OCI-LY7 (cell line): ENCODE results near the gene EPB41. TPM values are rescaled to one million over a fixed set of nuclear protein-coding genes. Genes with fewer than 3 reads are reported as not detected.
"Not testable (repeated sequence)": the region's sequence is repeated elsewhere in the genome, so short reads cannot be mapped to it uniquely, and the experiment has no call there.

Experiments
- BruUV-seq: library from RNA; stranded (reverse); fragments of 400-500 nt; replicated peaks from 2 replicates; lab custom pipeline; 2021; lab: Mats Ljungman, UMichigan
- CTCF ChIA-PET: fragments of 300-600 bp; sonication (Branson Sonifier 250); formaldehyde crosslinking; loops from one replicate; lab custom pipeline; 2022; ENCODE audit warnings: antibody characterized with exemption; ENCODE audit not compliant: unreplicated experiment; lab: Charles Lee
- POLR2A ChIA-PET: fragments of 300-600 bp; sonication (Branson Sonifier 250); formaldehyde crosslinking; loops from one replicate; lab custom pipeline; 2022; ENCODE audit warnings: antibody characterized with exemption; lab: Charles Lee
- DNase-seq: peaks from one replicate; pipeline ENCODE4 v3.0.0-alpha.2; 2015; ENCODE audit warnings: low spot score
- H2AFZ ChIP-seq: fragments of 200-600 bp; sonication (generic), shearing (Covaris generic); 2 replicates; pipeline ENCODE4 v1.6.1; 2014; ENCODE audit warnings: mild to moderate bottlenecking, antibody characterized with exemption, low read length, moderate library complexity
- H3K27ac ChIP-seq: fragments of 200-600 bp; sonication (generic); 2 replicates; pipeline ENCODE4 v1.5.1; 2014; ENCODE audit warnings: mixed run types, low read depth, mild to moderate bottlenecking, moderate library complexity, low read length, inconsistent platforms; ENCODE audit not compliant: poor library complexity, severe bottlenecking
- H3K36me3 ChIP-seq: fragments of 200-600 bp; sonication (generic); 2 replicates; pipeline ENCODE4 v1.6.1; 2014; ENCODE audit warnings: mild to moderate bottlenecking, antibody characterized with exemption, low read length, moderate library complexity, mixed read lengths; ENCODE audit not compliant: insufficient read depth
- H3K4me1 ChIP-seq: fragments of 200-600 bp; sonication (generic); 2 replicates; pipeline ENCODE4 v1.5.1; 2014; ENCODE audit warnings: mild to moderate bottlenecking, low read length; ENCODE audit not compliant: insufficient read depth, poor library complexity, severe bottlenecking
- H3K4me2 ChIP-seq: fragments of 200-600 bp; sonication (generic); 2 replicates; pipeline ENCODE4 v1.6.1; 2014; ENCODE audit warnings: mild to moderate bottlenecking, low read length
- H3K4me3 ChIP-seq: fragments of 200-600 bp; sonication (generic); 2 replicates; pipeline ENCODE4 v1.5.1; 2014; ENCODE audit warnings: mild to moderate bottlenecking, low read depth, low read length; ENCODE audit not compliant: poor library complexity, severe bottlenecking
- H3K79me2 ChIP-seq: fragments of 200-600 bp; sonication (generic); 2 replicates; pipeline ENCODE4 v1.6.1; 2016; ENCODE audit warnings: low read depth, mild to moderate bottlenecking, low read length, moderate library complexity, mixed read lengths; ENCODE audit not compliant: insufficient read depth
- H3K9me2 ChIP-seq: fragments of 200-600 bp; sonication (generic); 2 replicates; pipeline ENCODE4 v1.6.1; 2016; ENCODE audit warnings: mild to moderate bottlenecking, low read length, mixed read lengths; ENCODE audit not compliant: insufficient read depth
- H3K9me3 ChIP-seq: fragments of 200-600 bp; sonication (generic); 2 replicates; pipeline ENCODE4 v1.6.1; 2014; ENCODE audit warnings: mild to moderate bottlenecking, mixed run types, low read length, mixed read lengths
- H4K20me1 ChIP-seq: fragments of 200-600 bp; sonication (generic); 2 replicates; pipeline ENCODE4 v1.6.1; 2014; ENCODE audit warnings: mild to moderate bottlenecking, antibody characterized with exemption, low read length, moderate library complexity, mixed read lengths; ENCODE audit not compliant: insufficient read depth
- EZH2phosphoT487 ChIP-seq: fragments of 200-600 bp; sonication (generic); IDR thresholded peaks from 2 replicates; pipeline ENCODE4 v1.6.1; 2018; ENCODE audit warnings: low read depth, borderline replicate concordance, mild to moderate bottlenecking, mixed run types, antibody characterized with exemption, low read length, moderate library complexity, mixed read lengths
- intact Hi-C: fragments of 100-400 bp; cut with micrococcal nuclease; formaldehyde crosslinking; loops from one replicate; pipeline ENCODE4 v1.10.0; 2022; ENCODE audit not compliant: unreplicated experiment
- total RNA-seq, 2 experiments: library from RNA; depleted of rRNA in 1 of 2; stranded (reverse); fragments of >200 nt in 1 of 2; shearing (Covaris generic) in 1 of 2; gene quantifications; 2 replicates each; pipeline ENCODE4 v1.2.3, GENCODE V29; 2014 to 2022
- TF ChIP-seq, protein P1 (sequence below): fragments of 200-600 bp; sonication (generic); conservative IDR thresholded peaks from 2 replicates; pipeline ENCODE4 v1.5.1; 2014; ENCODE audit warnings: mild to moderate bottlenecking, antibody characterized with exemption, low read length, moderate library complexity, mixed read lengths

Gene EPB41
- total RNA-seq, 2 experiments from 2014 or later = 102 to 103 TPM

DNA sequence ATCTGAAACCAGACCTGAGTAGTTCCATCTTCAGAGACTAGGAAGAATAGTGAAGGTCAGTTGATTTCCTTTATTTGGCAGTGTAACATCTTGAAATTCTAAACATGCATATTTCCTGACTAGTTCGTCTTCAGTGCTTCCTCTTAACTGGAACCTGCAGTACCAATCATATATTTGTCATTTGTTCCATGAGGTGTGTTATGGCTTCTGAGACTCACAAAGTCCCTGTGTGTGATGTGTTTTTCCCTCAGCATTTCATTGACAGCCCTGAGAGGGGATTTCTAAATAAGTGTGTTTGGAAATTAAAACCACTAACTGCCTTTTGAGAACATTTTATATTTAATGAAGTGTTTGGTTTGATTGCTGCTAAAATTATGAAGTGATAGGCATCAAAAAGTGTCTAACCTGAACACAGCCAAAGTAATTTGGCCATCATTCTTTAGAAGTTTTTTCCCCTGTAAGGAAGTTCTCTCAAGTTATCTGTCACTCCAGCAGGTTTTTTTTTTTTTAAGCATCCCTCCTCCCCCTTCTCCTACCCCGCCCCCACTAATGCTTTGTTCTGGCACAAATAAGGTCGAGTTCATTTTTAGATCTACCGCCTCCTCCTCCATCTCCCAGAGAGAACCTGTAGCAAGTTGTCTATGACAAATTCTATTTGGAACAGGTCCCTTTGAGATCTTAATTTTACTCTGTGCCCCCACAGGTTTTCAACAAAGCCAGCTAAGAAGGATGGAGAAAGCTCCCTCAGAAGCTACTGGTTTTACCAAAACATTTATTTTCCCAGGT, 148.0 kb downstream of the EPB41 start:
- no peak overlapping the region for H3K27ac ChIP-seq
- H3K9me3 ChIP-seq = no peaks in the 10 kb centered on the region
- BruUV-seq = no TSS peak
- no peaks in the 10 kb centered on the region for H3K79me2 ChIP-seq
- TF ChIP-seq EZH2phosphoT487 = no peak
- TF ChIP-seq, protein P1, sequence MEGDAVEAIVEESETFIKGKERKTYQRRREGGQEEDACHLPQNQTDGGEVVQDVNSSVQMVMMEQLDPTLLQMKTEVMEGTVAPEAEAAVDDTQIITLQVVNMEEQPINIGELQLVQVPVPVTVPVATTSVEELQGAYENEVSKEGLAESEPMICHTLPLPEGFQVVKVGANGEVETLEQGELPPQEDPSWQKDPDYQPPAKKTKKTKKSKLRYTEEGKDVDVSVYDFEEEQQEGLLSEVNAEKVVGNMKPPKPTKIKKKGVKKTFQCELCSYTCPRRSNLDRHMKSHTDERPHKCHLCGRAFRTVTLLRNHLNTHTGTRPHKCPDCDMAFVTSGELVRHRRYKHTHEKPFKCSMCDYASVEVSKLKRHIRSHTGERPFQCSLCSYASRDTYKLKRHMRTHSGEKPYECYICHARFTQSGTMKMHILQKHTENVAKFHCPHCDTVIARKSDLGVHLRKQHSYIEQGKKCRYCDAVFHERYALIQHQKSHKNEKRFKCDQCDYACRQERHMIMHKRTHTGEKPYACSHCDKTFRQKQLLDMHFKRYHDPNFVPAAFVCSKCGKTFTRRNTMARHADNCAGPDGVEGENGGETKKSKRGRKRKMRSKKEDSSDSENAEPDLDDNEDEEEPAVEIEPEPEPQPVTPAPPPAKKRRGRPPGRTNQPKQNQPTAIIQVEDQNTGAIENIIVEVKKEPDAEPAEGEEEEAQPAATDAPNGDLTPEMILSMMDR = no peak
- H3K4me2 ChIP-seq = no peak overlapping the region
- POLR2A ChIA-PET = interaction anchor here (1.0 kb wide), 1 partner anchor 20 kb away, joined by 3 read pairs; no protein-coding TSS in a partner anchor
- H2AFZ ChIP-seq = no peak overlapping the region
- H3K4me1 ChIP-seq = no peaks in the 10 kb centered on the region
- intact Hi-C loops = no loop called here
- H3K9me2 ChIP-seq = no peaks in the 10 kb centered on the region
- DNase-seq = no peak
- CTCF ChIA-PET = no interaction called here
- no peaks in the 10 kb centered on the region for H4K20me1 ChIP-seq
- H3K36me3 ChIP-seq = peaks cover 27% of the 10 kb centered on the region; the same call in 1 of the 2 replicates
- no peak overlapping the region for H3K4me3 ChIP-seq

DNA sequence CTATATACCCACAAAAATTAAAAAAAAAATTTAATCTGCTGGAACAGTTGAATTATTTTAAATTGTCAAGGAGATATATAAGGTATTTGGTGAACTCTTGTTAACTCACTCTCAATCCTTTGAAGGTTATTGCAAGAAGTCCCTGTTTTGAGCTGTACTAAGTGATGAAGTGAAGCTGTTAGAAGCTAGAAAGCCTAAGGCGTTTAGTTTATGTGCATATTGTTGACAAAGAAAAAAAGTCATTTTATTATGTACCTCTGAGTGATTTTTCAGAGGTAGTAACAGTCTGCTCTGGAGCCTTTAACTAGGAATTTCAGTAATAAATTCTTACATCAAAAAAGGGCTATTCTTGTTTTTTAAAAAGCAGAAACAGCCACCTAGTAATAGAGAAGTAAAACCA, 149.7 kb downstream of the EPB41 start:
- TF ChIP-seq EZH2phosphoT487 = no peak
- TF ChIP-seq, protein P1 = no peak
- Histone ChIP-seq H3K36me3 (peaks cover 30% of the 10 kb centered on the region; the same call in 1 of the 2 replicates), H3K4me3 (no peak overlapping the region), H3K9me2 (no peaks in the 10 kb centered on the region), H3K4me1 (no peaks in the 10 kb centered on the region), H2AFZ (no peak overlapping the region), H3K27ac (no peak overlapping the region), H4K20me1 (no peaks in the 10 kb centered on the region), H3K79me2 (no peaks in the 10 kb centered on the region), H3K9me3 (no peaks in the 10 kb centered on the region), H3K4me2 (no peak overlapping the region)
- intact Hi-C loops = no loop called here
- BruUV-seq = TSS peak; percentile 6
- no peak for DNase-seq
- POLR2A ChIA-PET = interaction anchor here (0.5 to 1.3 kb wide), 5 partner anchors 10 to 1305 kb away, joined by 3 to 6 read pairs (median 4); no protein-coding TSS in a partner anchor
- CTCF ChIA-PET = no interaction called here

DNA sequence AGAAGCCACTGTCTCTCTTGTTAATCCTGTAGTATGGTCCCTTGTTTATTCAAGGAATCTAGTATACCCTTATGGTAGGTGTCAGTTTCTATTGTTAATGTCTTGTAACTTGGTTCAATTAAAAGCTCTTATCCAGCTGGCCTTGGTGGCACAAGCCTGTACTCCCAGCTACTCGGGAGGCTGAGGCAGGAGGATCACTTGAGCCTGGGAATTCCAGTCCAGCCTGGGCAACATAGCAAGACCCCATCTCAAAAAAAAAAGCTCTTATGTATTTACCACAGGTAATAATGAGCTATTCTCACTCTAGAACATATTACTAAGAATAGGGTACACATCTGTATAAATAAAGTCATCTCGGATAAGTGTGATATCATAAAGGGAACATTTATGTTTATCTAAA, 162.8 kb downstream of the EPB41 start:
- ChIA-PET CTCF (no interaction called here), POLR2A (interaction anchor here (0.6 to 1.0 kb wide), 3 partner anchors 38 to 546 kb away, joined by 3 read pairs; no protein-coding TSS in a partner anchor)
- no TSS peak for BruUV-seq
- no peak for DNase-seq
- no peaks in the 10 kb centered on the region for H4K20me1 ChIP-seq
- TF ChIP-seq EZH2phosphoT487 = no peak
- TF ChIP-seq, protein P1 = no peak
- no peak overlapping the region for H3K4me3 ChIP-seq
- no peaks in the 10 kb centered on the region for H3K9me2 ChIP-seq
- H3K4me1 ChIP-seq = no peaks in the 10 kb centered on the region
- H2AFZ ChIP-seq = no peak overlapping the region
- H3K79me2 ChIP-seq = no peaks in the 10 kb centered on the region
- H3K9me3 ChIP-seq = no peaks in the 10 kb centered on the region
- H3K36me3 ChIP-seq = peaks cover 24% of the 10 kb centered on the region
- intact Hi-C loops = loop anchor here (10.0 kb wide), 1 partner anchor 128 kb away; no protein-coding TSS in a partner anchor
- H3K27ac ChIP-seq = no peak overlapping the region
- no peak overlapping the region for H3K4me2 ChIP-seq

DNA sequence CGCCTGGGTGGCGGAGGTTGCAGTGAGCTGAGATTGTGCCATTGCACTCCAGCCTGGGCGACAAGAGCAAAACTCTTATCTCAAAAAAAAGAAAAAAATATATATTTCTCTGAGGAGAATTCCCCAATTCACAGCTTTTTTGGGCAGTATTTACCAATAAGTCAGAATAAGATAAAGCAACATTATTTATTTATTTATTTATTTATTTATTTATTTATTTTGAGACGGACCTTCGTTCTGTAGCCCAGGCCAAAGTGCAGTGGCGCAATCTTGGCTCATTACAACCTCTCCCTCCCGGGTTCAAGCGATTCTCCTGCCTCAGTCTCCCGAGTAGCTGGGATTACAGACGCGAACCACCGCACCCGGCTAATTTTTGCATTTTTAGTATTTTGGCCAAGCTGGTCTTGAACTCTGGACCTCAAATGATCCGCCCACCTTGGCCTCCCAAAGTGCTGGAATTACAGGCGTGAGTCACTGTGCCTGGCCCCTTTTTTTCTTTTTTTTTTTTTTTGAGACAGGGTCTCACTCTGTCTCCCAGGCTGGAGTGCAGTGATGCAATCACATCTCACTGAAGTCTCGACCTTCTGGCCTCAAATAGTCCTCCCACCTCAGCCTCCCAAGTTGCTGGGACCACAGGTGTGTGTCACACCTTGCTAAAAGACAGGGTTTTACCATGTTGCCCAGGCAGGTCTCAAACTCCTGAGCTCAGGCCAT, 165.7 kb downstream of the EPB41 start:
- H3K9me2 ChIP-seq, H3K4me1 ChIP-seq, H3K4me3 ChIP-seq, H3K27ac ChIP-seq, CTCF ChIA-PET, H3K79me2 ChIP-seq, BruUV-seq, H3K4me2 ChIP-seq, H4K20me1 ChIP-seq, DNase-seq, H3K9me3 ChIP-seq, H2AFZ ChIP-seq, POLR2A ChIA-PET: not testable (repeated sequence)
- intact Hi-C loops = loop anchor here (10.0 kb wide), 1 partner anchor 125 kb away; no protein-coding TSS in a partner anchor
- H3K36me3 ChIP-seq = peaks cover 21% of the 10 kb centered on the region; the same call in 1 of the 2 replicates
